ENCODE measurements around the gene CUBN.
A peak's percentile ranks its signal among the peaks of the same experiment; 100 is the strongest.

Gene CUBN

DNA sequence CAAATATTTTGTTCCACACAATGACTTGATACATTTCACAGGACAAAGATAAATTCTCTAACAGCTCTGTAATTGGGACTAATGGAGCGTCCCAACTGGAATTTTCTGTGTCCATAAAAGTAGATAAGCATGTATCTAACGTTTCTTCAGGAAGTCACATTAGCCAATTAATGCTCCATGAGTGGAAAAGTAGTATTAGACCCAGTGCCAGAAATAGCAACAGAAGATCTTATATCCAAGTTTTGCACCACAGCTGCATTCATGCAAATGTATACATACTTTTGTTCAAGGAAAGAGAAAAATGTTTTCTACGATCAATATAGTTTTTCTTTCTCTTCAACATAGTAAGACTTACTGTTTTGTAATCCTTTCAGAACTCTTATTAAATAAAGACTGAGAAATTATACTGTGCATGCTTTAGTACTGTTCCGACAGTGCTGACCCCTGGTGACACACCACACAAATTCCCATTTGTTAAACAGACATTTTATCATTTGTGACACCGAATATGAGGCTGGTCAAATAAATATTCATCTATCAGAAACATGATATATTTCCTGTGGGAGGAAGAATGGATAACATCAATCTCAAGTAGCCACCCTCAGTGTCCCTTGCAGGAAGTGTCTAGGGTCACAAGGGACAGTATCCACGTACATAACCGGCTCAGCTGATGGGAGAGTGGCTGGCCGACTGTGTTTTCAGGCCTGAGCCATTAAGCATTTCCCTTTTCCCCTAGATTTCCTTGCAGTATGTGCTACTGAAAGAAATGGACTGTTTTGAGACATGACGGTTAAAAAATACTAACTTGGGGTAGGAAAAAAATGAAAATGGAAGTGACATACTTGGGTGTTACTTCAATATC is 210.3 kb downstream of the CUBN start:
- no peak for DNase-seq (ENCODE audit: low read depth in 2 of 2)

DNA sequence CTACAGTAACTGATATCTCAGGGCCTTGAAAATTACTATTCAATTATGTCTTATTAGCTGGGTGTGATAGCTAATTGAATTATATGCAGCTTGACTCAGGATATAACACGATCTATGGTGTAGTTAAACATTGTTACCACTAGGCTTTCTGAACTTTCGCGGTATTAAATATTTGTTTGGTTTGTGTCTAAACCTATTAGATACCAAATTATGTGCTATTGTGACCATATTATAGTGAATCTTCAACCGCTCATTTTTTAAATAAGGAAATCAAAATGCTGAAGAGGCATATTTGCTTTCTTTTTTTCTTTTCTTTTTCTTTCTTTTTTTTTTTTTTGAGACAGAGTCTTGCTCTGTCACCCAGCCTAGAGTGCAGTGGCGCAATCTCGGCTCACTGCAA is 213.1 kb downstream of the CUBN start:
- DNase-seq (ENCODE audit: low read depth in 2 of 2), result no peak

- DNase-seq (ENCODE audit: low read depth in 2 of 2), result no peak
Observed at GRCh38 chr10:16915300-16915699, 214.3 kb downstream of the CUBN start.

DNA sequence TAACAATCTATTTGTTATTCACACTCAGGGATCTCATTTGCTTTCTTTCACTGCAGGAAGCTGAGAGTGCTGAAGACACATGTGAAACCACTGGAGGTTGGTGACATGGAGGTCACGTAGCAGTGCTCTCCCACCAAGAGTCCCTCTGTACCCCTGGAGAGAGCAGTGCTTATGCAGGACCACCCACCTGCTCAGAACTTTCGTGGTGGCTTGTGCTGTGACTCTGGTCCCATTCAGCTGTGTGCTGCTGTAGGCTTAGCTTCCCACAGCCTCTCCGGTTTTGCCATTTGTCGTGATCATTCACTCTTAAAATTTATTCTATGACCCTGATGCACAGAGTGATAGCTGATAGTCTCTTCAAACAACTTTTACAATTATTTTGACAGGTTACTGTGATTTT is 216.3 kb downstream of the CUBN start:
- no peak for DNase-seq (ENCODE audit: low read depth in 2 of 2)

DNA sequence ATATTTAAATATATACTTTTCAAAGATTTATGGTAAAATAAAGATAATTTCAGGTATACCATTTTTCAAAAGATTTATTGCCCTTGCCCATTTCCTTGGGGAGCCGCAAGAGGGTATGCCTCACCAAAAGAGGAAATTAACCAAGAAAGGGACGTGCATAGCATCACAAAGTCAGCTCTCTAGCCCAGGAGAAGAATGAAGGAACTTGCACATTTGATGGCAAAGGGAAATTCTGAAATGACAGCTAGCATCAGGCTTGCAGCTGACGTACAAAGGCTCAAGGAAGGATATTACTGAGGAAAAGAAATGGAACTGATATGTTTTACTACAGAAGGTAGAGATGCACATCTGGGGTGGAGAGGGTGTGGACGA is 218.8 kb downstream of the CUBN start:
- DNase-seq (ENCODE audit: low read depth in 2 of 2), result no peak

DNA sequence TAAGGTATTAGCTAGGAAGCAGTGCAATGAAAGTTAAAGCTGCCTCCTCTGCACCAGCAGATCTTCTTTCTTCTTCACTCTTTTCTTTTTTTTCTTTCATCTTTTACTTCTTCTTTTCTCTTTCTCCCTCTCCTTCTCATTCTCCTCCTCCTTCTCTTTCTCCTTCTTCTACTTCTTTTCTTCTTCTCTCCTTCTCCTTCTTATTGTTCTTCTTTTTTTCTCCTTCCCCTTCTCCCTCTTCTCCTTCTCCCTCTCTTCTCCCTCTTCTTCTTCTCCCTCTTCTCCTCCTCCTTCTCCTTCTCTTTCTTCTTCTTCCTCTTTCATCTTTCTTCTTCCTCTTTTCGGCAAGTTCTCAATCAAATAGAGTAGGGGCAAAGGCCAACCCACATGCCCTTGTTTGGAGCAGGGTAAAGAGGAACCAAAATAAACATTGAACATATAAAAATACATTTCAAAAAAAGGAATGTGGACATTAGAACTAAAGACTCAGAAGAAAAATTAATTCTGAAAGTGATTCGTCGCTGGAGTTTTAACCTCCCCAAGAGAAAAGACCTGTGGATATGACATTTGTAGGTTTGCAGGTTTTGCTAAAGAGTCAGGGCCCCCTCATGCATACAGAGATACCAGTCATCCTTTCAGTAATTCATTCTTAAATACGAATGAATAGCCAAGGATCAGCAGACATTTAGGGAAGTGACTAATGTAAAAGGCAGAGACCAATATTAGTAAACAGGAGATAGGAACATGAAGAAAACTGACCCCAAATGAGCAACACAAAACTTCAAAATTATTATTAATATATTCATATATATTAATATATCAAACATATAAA is 219.4 kb downstream of the CUBN start:
- no peak for DNase-seq (ENCODE audit: low read depth in 2 of 2)

DNA sequence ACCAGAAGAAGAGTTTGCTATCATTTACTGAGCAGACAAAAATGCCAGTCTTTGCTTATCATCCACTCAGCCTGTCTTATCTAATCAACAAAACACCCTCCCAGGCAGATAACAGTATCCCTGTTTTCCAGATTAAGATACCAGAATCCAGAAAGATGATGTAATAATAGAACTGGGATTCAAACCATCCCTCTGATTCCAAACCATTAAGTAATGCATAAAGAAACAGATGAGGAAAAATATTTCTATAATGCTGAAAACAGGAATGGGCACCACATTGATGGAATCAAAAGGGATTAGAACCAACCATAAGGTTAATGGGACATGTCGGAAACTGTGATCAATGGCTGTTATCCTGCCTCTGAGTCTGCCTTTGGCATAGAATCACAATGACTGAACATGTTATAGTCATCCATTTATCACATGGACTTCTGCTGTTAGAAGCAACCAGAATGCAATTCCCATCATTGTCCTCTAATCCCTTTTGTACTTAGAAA is 220.3 kb downstream of the CUBN start:
- DNase-seq (ENCODE audit: low read depth in 2 of 2), result peak; percentile 82 to 86

DNA sequence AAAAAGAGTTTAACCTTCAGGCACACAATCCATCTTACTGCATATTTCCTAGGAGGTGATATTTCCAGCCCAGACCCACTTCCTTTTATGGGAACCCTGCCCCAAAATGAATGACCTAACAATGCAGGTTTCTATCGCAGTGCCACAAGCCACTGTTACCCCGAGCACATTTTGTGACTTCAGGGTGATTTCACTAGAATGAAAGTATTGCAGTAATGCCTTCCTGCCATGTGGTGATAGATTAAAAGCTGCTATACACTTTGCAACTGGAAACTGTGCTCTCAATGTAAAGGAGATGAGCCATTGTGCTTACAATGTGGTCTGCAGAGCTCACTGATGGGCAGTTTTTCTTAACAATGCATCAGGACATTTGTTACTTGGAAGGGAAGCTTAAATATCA is 221.9 kb downstream of the CUBN start:
- DNase-seq (ENCODE audit: low read depth in 2 of 2), result no peak

- DNase-seq (ENCODE audit: low read depth in 2 of 2), result peak; percentile 96
Observed at GRCh38 chr10:16905320-16905719, 224.3 kb downstream of the CUBN start.

DNA sequence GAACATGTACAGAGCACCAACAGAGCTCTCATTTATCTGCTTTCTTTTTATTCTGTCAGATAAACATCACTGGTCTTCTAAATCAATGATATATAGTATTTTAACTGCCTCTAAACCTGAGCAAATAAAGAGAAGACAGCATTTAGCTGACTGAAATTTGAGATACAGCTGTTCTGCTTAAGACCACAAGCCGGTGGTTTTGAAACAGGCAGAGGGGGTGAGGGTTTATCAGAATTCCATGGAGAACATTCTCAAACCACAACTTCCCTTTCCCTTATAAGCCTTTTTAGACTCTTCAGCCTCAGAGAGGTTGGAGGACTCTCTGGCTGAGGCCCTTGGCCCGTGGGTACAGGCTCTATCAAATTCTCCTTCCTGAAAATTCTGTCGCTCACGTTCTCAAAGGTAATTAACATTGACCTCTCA is 225.0 kb downstream of the CUBN start:
- peak; percentile 93 to 94 for DNase-seq (ENCODE audit: low read depth in 2 of 2)

GRCh38 chr10:16904049-16904448 is 225.6 kb downstream of the CUBN start:
- no peak for DNase-seq (ENCODE audit: low read depth in 2 of 2)

DNA sequence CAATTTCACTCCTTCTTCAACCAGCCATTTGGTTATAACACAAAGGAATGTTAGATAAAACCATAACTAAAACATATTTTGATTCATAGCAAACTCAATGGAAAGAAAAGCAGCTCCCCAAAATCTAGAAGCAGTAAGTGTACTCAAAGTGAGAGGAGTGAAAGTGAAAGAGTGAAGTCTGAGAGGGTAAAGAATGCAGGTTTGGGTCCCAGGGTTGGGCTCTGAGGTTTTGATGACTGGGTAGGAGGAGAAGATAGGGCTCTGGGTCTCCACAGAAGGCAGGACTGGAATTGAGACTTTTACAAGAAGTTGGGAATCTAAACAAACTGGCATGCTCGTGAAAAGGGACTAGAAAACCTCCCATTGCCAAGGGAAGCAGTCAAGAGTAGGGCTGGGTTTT is 227.0 kb downstream of the CUBN start:
- DNase-seq (ENCODE audit: low read depth in 2 of 2), result no peak

- no peak for DNase-seq (ENCODE audit: low read depth in 2 of 2)
Observed at GRCh38 chr10:16901106-16901505, 228.5 kb downstream of the CUBN start.

GRCh38 chr10:16896993-16897392 is 232.6 kb downstream of the CUBN start:
- no peak for DNase-seq (ENCODE audit: low read depth in 2 of 2)

DNA sequence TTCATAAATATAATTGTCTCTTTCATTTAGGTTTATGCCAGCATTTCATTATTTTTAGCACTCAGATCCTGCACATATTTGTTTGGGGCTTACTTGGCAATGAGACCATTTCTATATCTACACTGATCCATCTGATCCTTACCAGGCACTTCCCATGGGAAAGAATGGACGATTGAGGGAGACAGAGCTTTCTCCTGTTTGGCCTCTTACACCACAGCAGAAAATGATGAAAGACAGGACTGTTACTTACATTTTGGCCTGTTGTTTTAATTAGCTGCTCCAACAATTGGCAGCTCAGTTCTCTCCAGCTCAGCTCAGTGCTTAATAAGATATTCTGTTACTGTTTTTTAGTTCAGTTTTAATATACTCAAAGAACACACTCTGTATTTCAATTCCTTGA is 234.8 kb downstream of the CUBN start:
- DNase-seq (ENCODE audit: low read depth in 2 of 2), result no peak

DNA sequence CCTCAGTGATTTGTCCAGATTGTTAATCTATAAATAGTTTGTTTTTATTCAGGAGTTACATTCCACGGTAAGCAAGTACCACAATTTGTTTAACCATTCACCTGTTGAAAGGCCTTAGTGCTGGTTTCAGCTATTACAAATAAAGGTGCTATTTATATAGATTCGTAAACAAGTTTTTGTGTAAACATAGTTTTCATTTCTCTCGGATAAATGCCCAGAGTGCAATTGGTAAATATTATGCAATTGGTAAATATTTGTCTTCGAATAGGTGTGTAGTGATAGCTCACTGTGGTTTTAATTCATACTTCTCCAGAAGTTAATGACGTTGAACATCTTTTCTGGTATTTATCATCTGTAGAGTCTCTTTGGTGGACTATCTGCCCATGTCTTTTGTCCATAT is 235.9 kb downstream of the CUBN start:
- no peak for DNase-seq (ENCODE audit: low read depth in 2 of 2)

- peak; percentile 93 to 94 for DNase-seq (ENCODE audit: low read depth in 2 of 2)
Observed at GRCh38 chr10:16891375-16892313, 238.0 kb downstream of the CUBN start.

DNA sequence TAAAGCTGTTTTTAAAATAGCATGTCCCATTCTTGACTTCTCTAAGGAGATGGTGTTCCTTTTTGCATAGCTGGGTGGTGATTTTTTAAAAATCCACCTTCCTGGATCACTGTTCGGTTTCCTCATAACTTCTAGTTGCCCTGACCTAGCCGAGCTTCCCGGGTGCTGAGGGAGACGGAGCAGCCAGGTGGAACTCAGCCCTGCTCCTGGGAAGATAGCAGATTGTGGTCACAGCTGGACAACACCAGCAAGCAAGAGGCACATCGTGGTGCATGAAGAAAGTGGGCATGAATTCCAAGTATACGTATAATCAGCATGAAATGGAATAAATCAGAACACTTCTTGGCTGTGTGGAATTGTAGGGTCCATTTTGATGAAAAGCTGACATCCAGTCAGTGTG is 238.9 kb downstream of the CUBN start:
- no peak for DNase-seq (ENCODE audit: low read depth in 2 of 2)

GRCh38 chr10:16887565-16887964 is 242.0 kb downstream of the CUBN start:
- DNase-seq (ENCODE audit: low read depth in 2 of 2), result peak; percentile 91 to 92

- DNase-seq (ENCODE audit: low read depth in 2 of 2), result peak; percentile 69 to 74
Observed at GRCh38 chr10:16886031-16886430, 243.6 kb downstream of the CUBN start.

DNA sequence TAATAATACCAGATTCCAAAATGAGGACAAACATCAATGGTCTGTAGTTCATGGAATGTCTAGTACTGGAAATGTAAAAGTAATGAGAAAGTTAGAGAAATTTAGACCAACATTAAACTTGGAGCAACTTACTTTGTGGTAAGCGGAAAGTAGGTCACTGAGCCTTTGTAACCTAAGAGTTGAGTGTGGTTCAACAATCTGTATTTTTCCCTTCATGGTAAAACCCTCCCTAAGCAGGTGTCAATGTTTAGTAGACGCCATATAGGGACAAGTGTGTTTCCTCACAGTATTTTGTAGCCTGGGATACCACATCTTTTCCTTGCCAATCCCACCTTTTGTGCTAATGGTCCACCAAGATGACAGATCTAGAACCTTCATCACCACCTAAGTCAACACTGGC is 245.1 kb downstream of the CUBN start:
- DNase-seq (ENCODE audit: low read depth in 2 of 2), result no peak

GRCh38 chr10:16883084-16883483 is 246.5 kb downstream of the CUBN start:
- no peak for DNase-seq (ENCODE audit: low read depth in 2 of 2)

Measured in fibroblast of skin of left quadriceps (primary cell).